ENCODE data around the gene LRRC8D. TPM values are rescaled to one million over a fixed set of nuclear protein-coding genes. Genes with fewer than 3 reads are reported as not detected.

LRRC8D gene
- total RNA-seq, 2 donors from 2014 or later: 7.6 to 13.0 TPM

DNA sequence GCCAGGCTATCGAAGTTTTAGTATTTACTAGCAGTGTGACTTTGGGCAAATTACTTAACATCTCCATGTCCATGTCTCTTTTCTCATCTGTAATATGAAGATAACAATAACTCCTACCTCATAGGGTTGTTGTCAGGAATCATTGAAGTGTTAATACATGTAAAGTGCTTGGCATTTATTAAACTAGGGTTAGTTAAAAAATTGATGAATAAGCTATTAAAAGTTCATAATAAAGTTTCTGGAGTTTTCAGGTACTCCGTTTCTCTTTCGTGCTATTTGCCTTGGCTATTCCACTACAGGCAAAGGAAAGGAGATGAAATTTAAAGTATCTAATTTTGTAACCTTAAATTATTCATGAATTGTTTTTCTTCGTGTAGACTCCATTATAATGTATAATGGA is 16.7 kb downstream of the LRRC8D start:
- Histone ChIP-seq H3K27me3 (no peaks in the 10 kb centered on the region), H3K4me1 (peaks cover 50% of the 10 kb centered on the region), H3K36me3 (replicated peaks in 1 of 2; ENCODE audit: insufficient read depth in 1 of 2, low read depth in 2 of 2) (no peaks in the 10 kb centered on the region), H3K27ac (no peak overlapping the region), H3K4me3 (no peak overlapping the region), H3K9me3 (no peaks in the 10 kb centered on the region)
- ATAC-seq (no peak), DNase-seq (no peak)
- TF ChIP-seq CTCF (IDR thresholded peaks at IDR 0.05) (no peak), POLR2A (IDR thresholded peaks at IDR 0.05) (no peak)
- WGBS, 2 donors: 87 to 94% methylated on average over 4 of the region's 4 CpGs
- intact Hi-C loops (cut with DNase I): no loop called here

DNA sequence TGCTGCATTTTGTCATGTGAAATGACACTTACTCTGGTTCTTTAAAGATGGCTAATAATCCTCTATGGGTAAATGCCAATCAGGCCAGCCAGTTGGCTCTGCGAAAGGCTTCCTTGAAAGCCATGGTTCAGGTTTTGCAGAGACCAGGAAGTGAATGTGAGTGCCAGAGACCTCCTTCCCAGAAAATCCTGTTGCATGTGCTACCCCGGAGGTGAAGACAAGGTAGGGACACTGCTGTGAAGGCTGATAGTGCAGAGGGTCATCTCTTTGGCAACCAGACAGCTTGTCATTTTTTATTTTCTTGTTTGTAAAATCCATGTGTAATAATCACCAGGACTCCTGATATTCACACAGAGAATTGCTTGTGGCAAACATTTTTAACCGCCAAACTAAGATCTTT is 18.7 kb downstream of the LRRC8D start:
- no peak overlapping the region for H3K27ac ChIP-seq
- no peaks in the 10 kb centered on the region for H3K36me3 ChIP-seq (replicated peaks in 1 of 2; ENCODE audit: insufficient read depth in 1 of 2, low read depth in 2 of 2)
- TF ChIP-seq POLR2A (IDR thresholded peaks at IDR 0.05): no peak
- TF ChIP-seq CTCF (IDR thresholded peaks at IDR 0.05): no peak
- no peaks in the 10 kb centered on the region for H3K27me3 ChIP-seq
- no peak for ATAC-seq
- WGBS, 2 donors: 83 to 89% methylated on average over 3 of the region's 3 CpGs
- H3K4me3 ChIP-seq: no peak overlapping the region
- no peak for DNase-seq
- H3K4me1 ChIP-seq: peaks cover 48% of the 10 kb centered on the region
- no peaks in the 10 kb centered on the region for H3K9me3 ChIP-seq
- intact Hi-C loops (cut with DNase I): no loop called here

DNA sequence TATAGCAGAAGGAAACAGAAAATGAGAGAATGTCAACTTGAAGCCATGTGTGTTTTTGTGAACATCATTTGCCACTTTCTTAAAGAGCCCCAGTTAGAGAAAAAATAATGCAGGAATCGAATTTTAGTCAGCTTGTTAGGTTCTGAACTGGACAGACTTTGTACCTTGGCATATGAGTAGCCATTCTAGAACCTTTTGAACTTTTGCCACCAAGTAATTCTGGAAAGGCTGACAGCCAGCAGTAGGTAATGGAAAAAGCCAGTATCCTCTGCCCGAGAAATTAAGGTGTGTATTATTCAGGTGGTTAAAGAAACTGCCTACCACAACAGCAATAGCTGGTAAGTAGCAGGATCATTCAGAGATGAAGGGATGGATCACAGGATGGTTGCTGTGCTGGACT is 20.7 kb downstream of the LRRC8D start:
- intact Hi-C loops (cut with DNase I): no loop called here
- peaks cover 33% of the 10 kb centered on the region for H3K4me1 ChIP-seq
- H3K9me3 ChIP-seq: no peaks in the 10 kb centered on the region
- no peaks in the 10 kb centered on the region for H3K27me3 ChIP-seq
- TF ChIP-seq POLR2A (IDR thresholded peaks at IDR 0.05) (no peak), CTCF (IDR thresholded peaks at IDR 0.05) (no peak)
- 25 to 51% methylated on average over 2 of the region's 2 CpGs for WGBS, 2 donors
- no peaks in the 10 kb centered on the region for H3K36me3 ChIP-seq (replicated peaks in 1 of 2; ENCODE audit: insufficient read depth in 1 of 2, low read depth in 2 of 2)
- DNase-seq (peak in 3 of 4 donors; percentile 17 to 40 (median 29)), ATAC-seq (peak; percentile 27)
- peak overlapping the region in 3 of 4 donors; percentile 19 to 60 (median 52) for H3K27ac ChIP-seq
- H3K4me3 ChIP-seq: no peak overlapping the region

DNA sequence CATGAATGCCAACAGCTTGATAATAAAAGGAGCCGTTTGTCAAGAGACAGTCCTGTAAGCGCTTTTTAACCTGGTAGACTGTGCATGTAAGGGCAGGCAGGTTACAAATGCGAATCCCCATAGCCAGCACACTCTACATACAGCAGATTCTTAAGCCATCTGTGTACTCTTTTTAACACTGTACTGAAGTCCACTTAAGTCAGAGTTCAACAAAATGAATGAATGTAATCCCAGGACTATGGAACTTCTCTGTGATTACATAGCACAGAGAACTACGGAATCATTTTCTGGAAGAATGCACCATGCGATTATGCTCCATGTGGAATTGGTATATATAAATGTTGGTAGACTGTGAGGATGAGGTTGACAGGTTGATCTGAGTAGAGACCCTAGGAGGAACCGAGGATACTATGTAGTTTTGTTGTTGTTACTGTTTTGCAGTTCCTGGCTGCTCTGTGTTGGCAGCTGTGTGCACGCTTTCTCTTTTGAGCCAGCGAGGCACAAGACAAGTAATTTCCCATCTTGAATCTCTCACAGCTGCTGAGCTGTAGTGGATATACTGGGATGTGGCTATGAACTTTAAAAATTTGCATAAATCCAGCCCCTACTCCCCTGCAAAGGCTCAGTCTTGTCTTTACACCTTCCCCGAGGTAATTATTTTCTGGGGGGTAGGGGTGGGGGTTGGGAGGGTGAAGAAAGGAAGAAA is 21.9 kb downstream of the LRRC8D start:
- Histone ChIP-seq H3K27ac (peak overlapping the region; percentile 60 to 84 (median 80)), H3K36me3 (replicated peaks in 1 of 2; ENCODE audit: insufficient read depth in 1 of 2, low read depth in 2 of 2) (no peaks in the 10 kb centered on the region), H3K4me1 (peaks cover 24% of the 10 kb centered on the region), H3K9me3 (no peaks in the 10 kb centered on the region), H3K4me3 (peak overlapping the region; percentile 45 to 48), H3K27me3 (no peaks in the 10 kb centered on the region)
- intact Hi-C loops (cut with DNase I): no loop called here
- TF ChIP-seq POLR2A (IDR thresholded peaks at IDR 0.05) (no peak), CTCF (IDR thresholded peaks at IDR 0.05) (no peak)
- ATAC-seq (peak; percentile 42), DNase-seq (no peak)
- WGBS, 2 donors: 28 to 35% methylated on average over 9 of the region's 9 CpGs
